Testis (tissue), 2 donors: ENCODE results near the gene SASS6.

Experiments used
- CTCF ChIP-seq, 3 experiments: fragments of 450-650 bp in 2 of 3; fragments of 200-600 bp in 1 of 3; sonication (generic) in 1 of 3; IDR thresholded peaks; one replicate each; pipeline ENCODE4 v1.5.1; 2016 to 2019; ENCODE audit warnings: antibody characterized with exemption in 3 of 3, mild to moderate bottlenecking in 2 of 3, moderate library complexity in 1 of 3
- POLR2A ChIP-seq: fragments of 450-650 bp; IDR thresholded peaks from one replicate; pipeline ENCODE4 v1.6.1; 2017; ENCODE audit warnings: antibody characterized with exemption, mild to moderate bottlenecking, moderate library complexity

- TF ChIP-seq CTCF (IDR thresholded peaks at IDR 0.05) (no peak), POLR2A (no peak)
Measured at GRCh38 chr1:100122177-100122576, 10.6 kb downstream of the SASS6 start.
